Thoracic aorta (tissue), 2 donors: ENCODE measurements around the gene TRIML1. TPM values are rescaled to one million over a fixed set of nuclear protein-coding genes. Genes with fewer than 3 reads are reported as not detected.

Source experiments
- ATAC-seq: fragments of 150-250 bp; one replicate; pipeline ENCODE4 v1.8.0; 2017; ENCODE audit warnings: low read depth; ENCODE audit not compliant: insufficient number of reproducible peaks, low FRiP score
- DNase-seq: peaks from one replicate; pipeline ENCODE4 v3.0.0-alpha.2; 2020; ENCODE audit warnings: low spot score
- H3K27ac ChIP-seq, 2 donors: fragments of 200-600 bp; sonication (generic); 1 replicate in 1 of 2; 2 replicates in 1 of 2; pipeline ENCODE4 v1.5.1; 2016; ENCODE audit warnings: mild to moderate bottlenecking in 2 of 2, moderate library complexity in 2 of 2
- H3K27me3 ChIP-seq: fragments of 200-600 bp; sonication (generic); replicated peaks from 2 replicates; pipeline ENCODE4 v1.6.0; 2016; ENCODE audit warnings: mild to moderate bottlenecking; ENCODE audit not compliant: insufficient read depth
- H3K36me3 ChIP-seq: fragments of 200-600 bp; sonication (generic); one replicate; pipeline ENCODE4 v1.5.1; 2016
- H3K4me1 ChIP-seq, 2 donors: fragments of 200-600 bp; sonication (generic); 1 replicate in 1 of 2; 2 replicates in 1 of 2; pipeline versions ENCODE4 v1.5.1 to v1.6.0; 2016; ENCODE audit warnings: low read depth in 2 of 2, mild to moderate bottlenecking in 1 of 2; ENCODE audit not compliant: control insufficient read depth in 1 of 2
- H3K4me3 ChIP-seq: fragments of 200-600 bp; sonication (generic); 2 replicates; pipeline ENCODE4 v1.5.1; 2016; ENCODE audit warnings: mild to moderate bottlenecking
- H3K9me3 ChIP-seq: fragments of 200-600 bp; sonication (generic); 2 replicates; pipeline ENCODE4 v1.5.1; 2016
- CTCF ChIP-seq: fragments of 200-600 bp; sonication (generic); IDR thresholded peaks from one replicate; pipeline ENCODE4 v1.5.1; 2019; ENCODE audit warnings: antibody characterized with exemption
- total RNA-seq, 2 donors: library from RNA; depleted of rRNA; stranded (reverse); fragments of >200 nt; gene quantifications; one replicate each; pipeline versions ENCODE4 v1.1.0 to v1.2.3, GENCODE V29; 2016

The TRIML1 gene
- total RNA-seq, 2 donors from 2014 or later: not detected

- no peaks in the 10 kb centered on the region for H3K4me1 ChIP-seq
- no peaks in the 10 kb centered on the region for H3K27me3 ChIP-seq
- H3K36me3 ChIP-seq: no peaks in the 10 kb centered on the region
- H3K27ac ChIP-seq: no peak overlapping the region
- no peak for DNase-seq
- ATAC-seq: no peak
- TF ChIP-seq CTCF: no peak
- no peaks in the 10 kb centered on the region for H3K9me3 ChIP-seq
- no peak overlapping the region for H3K4me3 ChIP-seq
Observed at GRCh38 chr4:188177997-188178675, 38.9 kb downstream of the TRIML1 start.

- Histone ChIP-seq H3K27ac (no peak overlapping the region), H3K36me3 (no peaks in the 10 kb centered on the region), H3K27me3 (no peaks in the 10 kb centered on the region), H3K4me3 (no peak overlapping the region), H3K4me1 (no peaks in the 10 kb centered on the region), H3K9me3 (no peaks in the 10 kb centered on the region)
- DNase-seq: no peak
- ATAC-seq: no peak
- TF ChIP-seq CTCF: no peak
Observed at GRCh38 chr4:188178806-188179205, 39.6 kb downstream of the TRIML1 start.

GRCh38 chr4:188187106-188187505, 47.9 kb downstream of the TRIML1 start:
- no peak for ATAC-seq
- H3K4me3 ChIP-seq: no peak overlapping the region
- no peak overlapping the region for H3K27ac ChIP-seq
- no peak for TF ChIP-seq CTCF
- no peak for DNase-seq
- no peaks in the 10 kb centered on the region for H3K36me3 ChIP-seq
- peaks cover 10 to 23% of the 10 kb centered on the region in 2 donors for H3K4me1 ChIP-seq
- no peaks in the 10 kb centered on the region for H3K27me3 ChIP-seq
- no peaks in the 10 kb centered on the region for H3K9me3 ChIP-seq

GRCh38 chr4:188190461-188190860, 51.2 kb downstream of the TRIML1 start:
- Histone ChIP-seq H3K4me3 (no peak overlapping the region), H3K27ac (no peak overlapping the region), H3K4me1 (peaks cover 15 to 26% of the 10 kb centered on the region in 2 donors), H3K27me3 (no peaks in the 10 kb centered on the region), H3K9me3 (no peaks in the 10 kb centered on the region), H3K36me3 (no peaks in the 10 kb centered on the region)
- no peak for DNase-seq
- no peak for TF ChIP-seq CTCF
- no peak for ATAC-seq

GRCh38 chr4:188194421-188194820, 55.2 kb downstream of the TRIML1 start:
- H3K9me3 ChIP-seq: no peaks in the 10 kb centered on the region
- no peak overlapping the region for H3K4me3 ChIP-seq
- DNase-seq (no peak), ATAC-seq (no peak)
- no peaks in the 10 kb centered on the region for H3K36me3 ChIP-seq
- H3K27me3 ChIP-seq: no peaks in the 10 kb centered on the region
- no peak for TF ChIP-seq CTCF
- no peak overlapping the region for H3K27ac ChIP-seq
- H3K4me1 ChIP-seq: peaks cover 15 to 36% of the 10 kb centered on the region in 2 donors
